Ectodermal cell (in vitro differentiated cells): ENCODE results near the gene ARMC12.

Experiments
- H3K27ac ChIP-seq: 2 replicates; pipeline ENCODE4 v1.7.0; 2013; ENCODE audit warnings: mild to moderate bottlenecking, low read depth, low read length; ENCODE audit not compliant: insufficient read depth, poor library complexity, severe bottlenecking
- H3K27me3 ChIP-seq: 2 replicates; pipeline ENCODE4 v1.7.0; 2013; ENCODE audit warnings: mild to moderate bottlenecking, low read length; ENCODE audit not compliant: insufficient read depth, control insufficient read depth, poor library complexity, severe bottlenecking
- H3K36me3 ChIP-seq: one replicate; pipeline ENCODE4 v1.7.0; 2013; ENCODE audit warnings: low read length; ENCODE audit not compliant: control insufficient read depth, insufficient read depth
- H3K4me1 ChIP-seq: one replicate; pipeline ENCODE4 v1.7.0; 2013; ENCODE audit warnings: low read length; ENCODE audit not compliant: control insufficient read depth, insufficient read depth
- H3K4me3 ChIP-seq: 2 replicates; pipeline ENCODE4 v1.7.0; 2013; ENCODE audit warnings: low read depth, low read length, control low read depth; ENCODE audit not compliant: insufficient read depth
- H3K9me3 ChIP-seq: 2 replicates; pipeline ENCODE4 v1.7.0; 2013; ENCODE audit warnings: mild to moderate bottlenecking, low read length, moderate library complexity; ENCODE audit not compliant: control insufficient read depth
- WGBS, 2 experiments: methylation state at CpG; one replicate each; pipeline ENCODE4 v1.1.7; 2013; ENCODE audit warnings: missing lambda C conversion rate in 2 of 2; 5-methylcytosine and 5-hydroxymethylcytosine counted together

ARMC12 gene

GRCh38 chr6:35787266-35788218 is 50.7 kb downstream of the ARMC12 start:
- Histone ChIP-seq H3K27ac (no peak overlapping the region), H3K36me3 (no peaks in the 10 kb centered on the region), H3K4me3 (no peak overlapping the region), H3K9me3 (no peaks in the 10 kb centered on the region), H3K27me3 (no peaks in the 10 kb centered on the region), H3K4me1 (no peaks in the 10 kb centered on the region)
- 94% methylated on average over 13 of the region's 13 CpGs for WGBS, 2 experiments

GRCh38 chr6:35788423-35788982 is 51.7 kb downstream of the ARMC12 start:
- 77 to 80% methylated on average over 4 of the region's 4 CpGs for WGBS, 2 experiments
- no peak overlapping the region for H3K27ac ChIP-seq
- H3K4me1 ChIP-seq = no peaks in the 10 kb centered on the region
- H3K36me3 ChIP-seq = no peaks in the 10 kb centered on the region
- no peaks in the 10 kb centered on the region for H3K9me3 ChIP-seq
- H3K27me3 ChIP-seq = no peaks in the 10 kb centered on the region
- no peak overlapping the region for H3K4me3 ChIP-seq

GRCh38 chr6:35790683-35791082 is 53.9 kb downstream of the ARMC12 start:
- no peaks in the 10 kb centered on the region for H3K9me3 ChIP-seq
- H3K4me1 ChIP-seq = no peaks in the 10 kb centered on the region
- no peaks in the 10 kb centered on the region for H3K27me3 ChIP-seq
- 90 to 92% methylated on average over 5 of the region's 5 CpGs for WGBS, 2 experiments
- no peak overlapping the region for H3K27ac ChIP-seq
- H3K4me3 ChIP-seq = no peak overlapping the region
- H3K36me3 ChIP-seq = no peaks in the 10 kb centered on the region

- Histone ChIP-seq H3K27me3 (no peaks in the 10 kb centered on the region), H3K36me3 (no peaks in the 10 kb centered on the region), H3K4me1 (no peaks in the 10 kb centered on the region), H3K4me3 (no peak overlapping the region), H3K9me3 (no peaks in the 10 kb centered on the region), H3K27ac (no peak overlapping the region)
- 95 to 96% methylated on average over 17 of the region's 17 CpGs for WGBS, 2 experiments
Observed at GRCh38 chr6:35794536-35795452, 58.0 kb downstream of the ARMC12 start.

GRCh38 chr6:35795453-35796071 is 58.7 kb downstream of the ARMC12 start:
- H3K4me3 ChIP-seq = no peak overlapping the region
- H3K9me3 ChIP-seq = no peaks in the 10 kb centered on the region
- no peaks in the 10 kb centered on the region for H3K4me1 ChIP-seq
- 92 to 95% methylated on average over 11 of the region's 11 CpGs for WGBS, 2 experiments
- H3K27ac ChIP-seq = no peak overlapping the region
- H3K27me3 ChIP-seq = no peaks in the 10 kb centered on the region
- no peaks in the 10 kb centered on the region for H3K36me3 ChIP-seq

GRCh38 chr6:35796236-35796635 is 59.4 kb downstream of the ARMC12 start:
- no peaks in the 10 kb centered on the region for H3K36me3 ChIP-seq
- no peaks in the 10 kb centered on the region for H3K9me3 ChIP-seq
- WGBS, 2 experiments = 93 to 95% methylated on average over 4 of the region's 4 CpGs
- no peak overlapping the region for H3K27ac ChIP-seq
- no peaks in the 10 kb centered on the region for H3K4me1 ChIP-seq
- no peaks in the 10 kb centered on the region for H3K27me3 ChIP-seq
- no peak overlapping the region for H3K4me3 ChIP-seq

GRCh38 chr6:35797837-35798526 is 61.1 kb downstream of the ARMC12 start:
- Histone ChIP-seq H3K4me1 (no peaks in the 10 kb centered on the region), H3K27ac (no peak overlapping the region), H3K36me3 (no peaks in the 10 kb centered on the region), H3K9me3 (no peaks in the 10 kb centered on the region), H3K4me3 (no peak overlapping the region), H3K27me3 (no peaks in the 10 kb centered on the region)
- WGBS, 2 experiments = 78 to 81% methylated on average over 8 of the region's 8 CpGs
